Left hindlimb (tissue), 1 donor: Measurements from ENCODE around the gene DIP2C.

Experiments
- DNase-seq: peaks from one replicate; pipeline ENCODE4 v3.0.0-alpha.2; 2018

DIP2C gene

DNA sequence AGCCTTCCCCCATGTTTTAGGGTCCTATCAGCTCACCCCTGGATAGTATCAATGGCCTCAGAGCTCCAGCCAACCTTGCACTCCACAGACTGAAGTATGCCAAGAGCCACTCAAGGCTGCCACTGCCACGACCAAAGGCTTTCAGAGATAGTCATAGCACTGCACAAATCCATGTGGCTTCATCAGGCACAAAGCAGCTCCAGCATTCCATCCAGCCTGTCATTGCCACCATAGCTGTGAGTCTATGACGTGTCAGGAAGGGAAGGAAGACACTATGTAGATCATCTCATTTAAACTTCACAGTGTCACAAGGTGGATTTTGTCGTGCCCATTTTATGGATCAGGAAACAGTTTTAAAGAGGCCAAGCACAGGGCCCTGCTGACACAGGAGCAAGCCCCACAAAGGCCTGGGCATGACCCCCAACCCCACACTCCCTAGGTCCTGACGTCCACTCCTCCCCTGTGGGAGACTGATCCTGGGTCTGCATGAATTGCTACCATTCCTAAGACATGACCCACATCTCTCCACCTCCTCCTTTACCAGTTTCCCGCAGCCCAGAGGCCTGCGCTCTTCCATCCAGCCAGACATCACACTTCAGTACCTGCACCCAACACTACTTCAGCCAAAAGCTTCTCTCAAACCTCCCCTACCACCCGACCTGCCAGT lies 119.4 kb downstream of the DIP2C start:
- DNase-seq: no peak

GRCh38 chr10:568848-569247 lies 120.6 kb downstream of the DIP2C start:
- no peak for DNase-seq

GRCh38 chr10:567869-568268 lies 121.6 kb downstream of the DIP2C start:
- DNase-seq: no peak

DNA sequence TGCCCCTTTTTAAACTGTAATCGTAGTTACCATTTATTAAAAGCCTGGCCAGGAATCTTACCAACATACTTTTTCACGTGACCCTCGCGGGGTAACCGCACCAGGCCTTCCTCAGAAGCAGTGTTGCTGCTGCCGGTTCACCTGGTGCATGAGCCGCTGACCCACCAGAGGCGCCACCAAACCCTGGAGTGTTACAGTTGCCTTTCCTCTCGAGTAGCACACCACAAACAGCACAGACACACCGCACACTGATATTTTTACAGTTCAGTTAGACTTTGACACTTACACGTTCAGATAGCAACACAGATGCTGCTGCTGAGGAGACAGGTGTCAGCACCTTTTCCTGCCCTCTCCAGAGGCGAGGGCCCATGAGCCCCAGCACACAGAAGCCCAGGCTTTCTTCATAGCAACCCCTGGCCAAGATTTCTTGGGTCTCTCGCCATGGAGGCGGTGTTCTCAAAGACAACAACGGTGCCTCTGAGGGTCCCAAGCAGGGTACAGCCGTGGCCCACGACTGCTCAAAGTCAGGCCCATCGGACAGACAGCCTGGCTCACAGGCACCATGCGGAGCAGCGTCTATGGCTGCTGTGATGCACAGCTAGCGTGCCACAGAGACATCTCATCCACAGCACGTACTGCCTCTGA lies 123.1 kb downstream of the DIP2C start:
- DNase-seq: no peak

GRCh38 chr10:565676-566075 lies 123.8 kb downstream of the DIP2C start:
- DNase-seq: no peak

DNA sequence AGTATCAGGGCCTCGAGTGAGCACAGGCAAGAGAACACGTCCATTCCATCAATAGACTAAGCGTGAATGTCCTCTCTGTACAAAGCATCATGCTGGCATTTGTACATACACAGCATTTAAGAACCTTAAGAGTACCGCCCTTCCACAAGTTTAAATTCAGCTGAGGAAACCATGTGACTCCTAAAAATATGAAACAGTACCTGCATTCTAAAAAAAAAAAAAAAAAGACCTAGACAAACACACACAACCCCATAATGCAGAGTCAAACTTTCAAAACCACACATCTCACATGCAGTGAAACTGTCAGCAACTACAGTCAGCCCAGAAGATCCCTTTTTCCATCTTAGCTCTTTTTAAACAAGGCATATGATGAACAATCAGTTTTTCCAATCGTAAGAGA lies 124.3 kb downstream of the DIP2C start:
- DNase-seq: no peak

- DNase-seq: no peak
These were observed 125.6 kb downstream of the DIP2C start for GRCh38 chr10:563827-564226.

DNA sequence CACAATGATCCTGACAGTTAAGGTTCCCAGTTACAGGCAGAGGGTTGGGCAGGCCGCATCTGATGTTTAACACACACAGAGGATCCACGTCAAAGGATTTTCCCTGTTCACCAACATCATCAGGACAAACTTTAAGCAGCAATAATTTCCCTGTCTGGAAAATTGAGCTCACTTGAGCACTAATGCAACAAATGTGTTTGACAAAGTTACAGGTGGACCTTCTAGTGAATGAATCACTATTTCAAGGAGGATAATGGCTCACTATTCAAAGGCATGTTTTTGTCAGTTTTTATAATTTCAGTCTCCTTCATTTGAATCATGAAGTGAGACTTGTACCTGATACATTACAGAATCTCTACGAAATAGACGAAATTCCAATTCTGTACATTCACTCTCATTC lies 127.3 kb downstream of the DIP2C start:
- no peak for DNase-seq

DNA sequence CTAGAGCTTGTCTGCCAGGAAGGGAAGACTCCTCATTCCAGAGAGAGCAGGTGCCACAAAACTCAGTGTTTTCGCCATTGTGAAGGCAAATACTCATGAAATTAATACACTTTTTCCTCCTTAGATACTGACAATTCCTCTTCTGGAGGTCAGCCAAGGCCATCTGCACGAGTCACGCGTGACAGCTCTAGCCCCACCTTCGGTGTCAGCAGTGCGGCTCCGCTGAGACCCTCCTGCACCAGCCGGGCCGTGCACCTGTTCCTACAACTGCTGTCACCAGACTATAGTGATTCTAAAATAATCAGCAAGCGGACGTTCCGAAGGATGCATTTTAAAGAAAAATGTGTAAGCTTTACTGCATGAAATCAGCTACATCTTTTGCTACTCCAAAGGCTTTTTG lies 127.7 kb downstream of the DIP2C start:
- no peak for DNase-seq

- DNase-seq: no peak
These were observed 129.0 kb downstream of the DIP2C start for GRCh38 chr10:560314-560992.

GRCh38 chr10:559767-560047 lies 129.8 kb downstream of the DIP2C start:
- DNase-seq: no peak

- peak; percentile 29 for DNase-seq
These were observed 130.3 kb downstream of the DIP2C start for GRCh38 chr10:558891-559766.

DNA sequence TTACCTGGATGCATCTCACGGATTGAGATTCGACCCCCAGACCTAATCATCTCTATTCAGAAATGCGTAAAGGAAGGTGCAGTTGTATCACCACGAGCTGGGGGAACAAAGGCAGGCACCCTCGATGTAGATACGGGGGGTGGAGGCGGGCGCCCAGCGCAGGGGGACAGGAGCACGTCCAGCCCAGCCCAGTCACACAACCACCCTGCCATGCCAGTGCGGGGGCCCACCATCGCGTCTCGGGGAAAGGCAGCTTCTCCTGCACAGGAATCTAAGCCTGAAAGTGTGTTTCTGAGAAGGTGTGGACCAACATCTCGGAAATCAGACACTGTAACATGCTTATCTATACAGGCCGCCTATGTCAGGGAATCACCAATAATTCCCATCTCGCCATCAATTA lies 131.1 kb downstream of the DIP2C start:
- no peak for DNase-seq

DNA sequence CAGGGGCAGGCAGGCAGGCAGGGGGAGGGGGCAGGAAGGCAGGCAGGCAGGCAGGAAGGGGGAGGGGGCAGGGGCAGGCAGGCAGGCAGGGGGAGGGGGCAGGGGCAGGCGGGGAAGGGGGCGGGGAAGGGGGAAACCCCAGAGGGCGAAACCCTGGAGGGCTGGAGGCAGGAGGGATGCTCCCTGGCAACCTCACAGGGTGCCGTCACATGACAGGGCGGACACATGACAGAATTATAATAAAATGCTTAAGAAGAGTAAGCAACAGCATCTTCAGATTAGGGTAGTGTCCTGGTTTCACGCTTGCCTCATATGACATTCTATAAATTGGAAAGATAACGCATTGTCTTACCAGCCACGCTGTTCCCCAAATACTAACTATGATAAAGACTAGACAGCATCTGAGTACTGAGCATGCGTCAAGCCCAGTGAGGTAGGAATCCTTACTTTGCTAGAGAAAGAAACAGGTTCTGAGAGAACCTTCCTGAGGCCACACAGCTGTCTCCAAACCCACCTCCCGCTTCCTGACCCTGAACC lies 131.6 kb downstream of the DIP2C start:
- no peak for DNase-seq

- no peak for DNase-seq
These were observed 132.4 kb downstream of the DIP2C start for GRCh38 chr10:556971-557637.

- DNase-seq: no peak
These were observed 133.7 kb downstream of the DIP2C start for GRCh38 chr10:555682-556350.

- DNase-seq: no peak
These were observed 134.2 kb downstream of the DIP2C start for GRCh38 chr10:555281-555680.

DNA sequence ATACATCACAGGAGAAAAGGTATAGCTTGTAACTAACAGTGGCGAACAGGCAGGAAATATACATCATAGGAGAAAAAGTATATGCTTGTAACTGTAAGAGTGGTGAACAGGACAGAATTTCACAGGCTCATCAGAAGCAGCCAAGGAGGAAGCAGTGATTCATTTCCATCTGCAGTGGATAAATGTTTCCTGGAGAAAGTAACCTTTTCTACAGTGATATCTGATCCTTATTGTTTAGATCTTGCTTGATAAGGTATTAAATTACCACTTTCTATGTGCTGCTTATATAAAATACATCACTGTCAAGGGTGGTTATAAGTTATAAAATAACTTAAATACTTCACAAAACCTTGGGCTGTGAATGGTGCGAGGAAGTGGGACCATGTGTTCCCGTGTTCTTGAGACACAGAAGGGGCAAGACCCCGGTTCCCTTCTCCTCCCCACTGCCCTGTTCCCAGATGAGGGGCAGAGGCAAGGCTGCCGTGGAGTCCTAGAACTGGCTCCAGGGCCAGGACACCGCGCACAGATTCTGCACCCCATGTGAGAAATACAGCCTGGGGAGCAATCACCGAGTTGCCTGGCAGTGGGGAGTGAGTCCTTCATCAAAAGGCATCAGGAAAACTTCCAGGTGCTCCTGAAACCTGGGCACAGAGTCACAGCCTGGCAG lies 135.2 kb downstream of the DIP2C start:
- DNase-seq: no peak

DNA sequence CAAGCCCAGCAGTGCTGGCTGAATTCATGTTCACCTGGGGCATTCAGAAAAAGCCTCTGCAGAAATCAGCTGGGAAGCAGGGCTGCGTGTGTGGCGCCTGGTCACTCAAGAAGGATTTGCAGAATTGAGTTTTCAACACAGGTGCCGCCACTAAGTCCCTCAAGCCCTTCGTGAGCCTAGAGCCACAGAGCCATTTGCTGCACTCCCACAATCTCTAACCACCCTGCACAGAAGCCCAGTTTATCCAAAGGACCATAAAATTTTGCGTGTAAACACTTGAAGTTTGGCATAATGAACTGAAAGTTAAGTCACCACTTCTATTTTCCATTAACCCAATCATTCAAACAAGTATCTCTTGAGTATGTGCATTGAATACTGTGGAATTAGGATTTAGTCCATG lies 136.2 kb downstream of the DIP2C start:
- no peak for DNase-seq

- DNase-seq: no peak
These were observed 136.8 kb downstream of the DIP2C start for GRCh38 chr10:552679-553078.
